NT2/D1 (cell line): ENCODE data around the gene SUOX.
"Not testable (repeated sequence)": the region's sequence is repeated elsewhere in the genome, so short reads cannot be mapped to it uniquely, and the experiment has no call there.

Experiments
- DNase-seq: peaks from one replicate; pipeline ENCODE4 v3.0.0-alpha.2; 2011; ENCODE audit warnings: low read depth, low spot score
- H3K27me3 ChIP-seq: 2 replicates; pipeline ENCODE4 v1.6.0; 2011; ENCODE audit warnings: mild to moderate bottlenecking; ENCODE audit not compliant: insufficient read length, insufficient read depth
- H3K36me3 ChIP-seq: 2 replicates; pipeline ENCODE4 v1.6.1; 2011; ENCODE audit warnings: mild to moderate bottlenecking, low read length, mixed read lengths; ENCODE audit not compliant: insufficient read depth, insufficient read length
- H3K4me1 ChIP-seq: 2 replicates; pipeline ENCODE4 v1.5.1; 2011; ENCODE audit not compliant: insufficient read depth, insufficient read length
- H3K4me3 ChIP-seq: 2 replicates; pipeline ENCODE4 v1.5.1; 2011; ENCODE audit warnings: low read depth; ENCODE audit not compliant: insufficient read length
- H3K9ac ChIP-seq: 2 replicates; pipeline ENCODE4 v1.6.0; 2011; ENCODE audit warnings: low read depth; ENCODE audit not compliant: insufficient read length
- H3K9me3 ChIP-seq: 2 replicates; pipeline ENCODE4 v1.5.1; 2011; ENCODE audit warnings: mild to moderate bottlenecking, low read length; ENCODE audit not compliant: insufficient read depth
- SUZ12 ChIP-seq: IDR thresholded peaks from 2 replicates; pipeline ENCODE4 v1.6.1; 2011; ENCODE audit not compliant: insufficient read length, insufficient read depth; ENCODE audit errors: extremely low read depth
- YY1 ChIP-seq: IDR thresholded peaks from 2 replicates; pipeline ENCODE4 v1.6.1; 2011; ENCODE audit not compliant: insufficient read length, insufficient read depth
- ZNF274 ChIP-seq: IDR thresholded peaks from 2 replicates; pipeline ENCODE4 v1.6.1; 2011; ENCODE audit warnings: mild to moderate bottlenecking, low read depth, low read length

Gene SUOX

GRCh38 chr12:56041552-56042429, 44.7 kb downstream of the SUOX start, which contains the start of gene RPS26:
RPS26 (plus strand) TSS chr12:56041918; CDS start chr12:56042167, 249 bp downstream.
- Histone ChIP-seq H3K4me3 (peak within 1 kb of the TSS; percentile 96), H3K9me3 (no peaks in the 10 kb centered on the region), H3K9ac (peak within 1 kb of the TSS; percentile 100), H3K27me3 (no peaks in the 10 kb centered on the region), H3K4me1 (peaks cover 4% of the 10 kb centered on the region), H3K36me3 (peaks cover 37% of the 10 kb centered on the region)
- TF ChIP-seq YY1 (no peak), SUZ12 (no peak), ZNF274 (no peak)
- DNase-seq = peak; percentile 99

GRCh38 chr12:56042430-56042813, 45.3 kb downstream of the SUOX start:
- Histone ChIP-seq H3K9ac (peak overlapping the region; percentile 100), H3K36me3 (peaks cover 37% of the 10 kb centered on the region), H3K4me3 (peak overlapping the region; percentile 96)
- not testable (repeated sequence) for H3K9me3 ChIP-seq, H3K27me3 ChIP-seq, DNase-seq, H3K4me1 ChIP-seq

GRCh38 chr12:56042843-56043242, 45.8 kb downstream of the SUOX start:
- peak overlapping the region; percentile 96 for H3K4me3 ChIP-seq
- H3K9ac ChIP-seq = peak overlapping the region; percentile 100
- H3K9me3 ChIP-seq = no peaks in the 10 kb centered on the region
- peaks cover 37% of the 10 kb centered on the region for H3K36me3 ChIP-seq
- H3K4me1 ChIP-seq = peaks cover 4% of the 10 kb centered on the region
- no peak for TF ChIP-seq ZNF274
- TF ChIP-seq YY1 = no peak
- TF ChIP-seq SUZ12 = no peak
- no peak for DNase-seq
- no peaks in the 10 kb centered on the region for H3K27me3 ChIP-seq

- no peak overlapping the region for H3K4me3 ChIP-seq
- TF ChIP-seq ZNF274 (no peak), SUZ12 (no peak), YY1 (no peak)
- peak overlapping the region; percentile 26 for H3K9ac ChIP-seq
- no peak for DNase-seq
- H3K27me3 ChIP-seq = no peaks in the 10 kb centered on the region
- H3K4me1 ChIP-seq = peaks cover 4% of the 10 kb centered on the region
- peaks cover 37% of the 10 kb centered on the region for H3K36me3 ChIP-seq
- H3K9me3 ChIP-seq = no peaks in the 10 kb centered on the region
Measured at GRCh38 chr12:56046027-56046780, 49.1 kb downstream of the SUOX start.

GRCh38 chr12:56053407-56053893, 56.4 kb downstream of the SUOX start:
- no peaks in the 10 kb centered on the region for H3K9me3 ChIP-seq
- no peaks in the 10 kb centered on the region for H3K4me1 ChIP-seq
- H3K4me3 ChIP-seq = no peak overlapping the region
- H3K36me3 ChIP-seq = no peaks in the 10 kb centered on the region
- H3K9ac ChIP-seq = no peak overlapping the region
- TF ChIP-seq SUZ12 = no peak
- no peak for TF ChIP-seq YY1
- no peak for TF ChIP-seq ZNF274
- H3K27me3 ChIP-seq = no peaks in the 10 kb centered on the region
- no peak for DNase-seq
